Neutrophil (primary cell): Measurements from ENCODE around the gene HLA-DRB1.
"Not testable (repeated sequence)": the region's sequence is repeated elsewhere in the genome, so short reads cannot be mapped to it uniquely, and the experiment has no call there.

Experiments used
- H3K27ac ChIP-seq: fragments of 200-600 bp; sonication (generic); 2 replicates; pipeline ENCODE4 v1.5.1; 2016; ENCODE audit warnings: mild to moderate bottlenecking, moderate library complexity
- H3K27me3 ChIP-seq: fragments of 200-600 bp; sonication (generic); 2 replicates; pipeline ENCODE4 v1.6.0; 2016; ENCODE audit warnings: mild to moderate bottlenecking
- H3K36me3 ChIP-seq: fragments of 200-600 bp; sonication (generic); 2 replicates; pipeline ENCODE4 v1.5.1; 2017
- H3K4me1 ChIP-seq, 2 experiments: fragments of 200-600 bp in 1 of 2; sonication (generic) in 1 of 2; 1 replicate in 1 of 2; 2 replicates in 1 of 2; pipeline versions ENCODE4 v1.5.1 to v1.6.1; 2013 to 2016; ENCODE audit warnings: low read depth in 1 of 2, low read length in 1 of 2, mild to moderate bottlenecking in 1 of 2, moderate library complexity in 1 of 2; ENCODE audit not compliant: control insufficient read depth in 1 of 2, insufficient read depth in 1 of 2
- H3K4me3 ChIP-seq, 2 experiments: fragments of 200-600 bp in 1 of 2; sonication (generic) in 1 of 2; 1 replicate in 1 of 2; 2 replicates in 1 of 2; pipeline ENCODE4 v1.5.1; 2013 to 2016; ENCODE audit warnings: low read depth in 1 of 2, low read length in 1 of 2, mild to moderate bottlenecking in 1 of 2, moderate library complexity in 1 of 2
- H3K9me3 ChIP-seq: fragments of 200-600 bp; sonication (generic); 2 replicates; pipeline ENCODE4 v1.5.1; 2016
- CTCF ChIP-seq: fragments of 200-600 bp; sonication (generic); IDR thresholded peaks from 2 replicates; pipeline ENCODE4 v1.5.1; 2016; ENCODE audit warnings: antibody characterized with exemption

Gene HLA-DRB1

DNA sequence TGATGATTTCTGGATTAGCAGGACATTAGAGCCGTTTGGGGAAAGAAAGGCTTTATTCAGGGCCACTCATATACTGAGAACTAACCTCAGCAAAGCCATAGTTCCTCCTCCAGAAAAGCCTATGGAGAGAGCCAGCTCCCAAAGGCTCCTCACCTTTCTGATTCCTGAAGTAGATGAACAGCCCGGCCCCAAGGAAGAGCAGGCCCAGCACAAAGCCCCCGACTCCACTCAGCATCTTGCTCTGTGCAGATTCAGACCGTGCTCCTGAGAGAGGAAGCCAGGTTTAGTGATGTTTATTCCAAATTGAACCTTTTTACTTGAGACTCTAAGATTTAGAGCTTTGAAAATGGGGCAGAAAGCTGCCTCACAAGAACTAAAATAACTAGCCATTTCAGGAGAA lies 9.1 kb downstream of the HLA-DRB1 start:
- Histone ChIP-seq H3K9me3 (no peaks in the 10 kb centered on the region), H3K4me1 (no peaks in the 10 kb centered on the region), H3K27me3 (peaks cover 28% of the 10 kb centered on the region), H3K27ac (no peak overlapping the region), H3K4me3 (no peak overlapping the region), H3K36me3 (no peaks in the 10 kb centered on the region)
- TF ChIP-seq CTCF: no peak

- Histone ChIP-seq H3K9me3 (no peaks in the 10 kb centered on the region), H3K4me3 (no peak overlapping the region), H3K36me3 (no peaks in the 10 kb centered on the region), H3K27ac (no peak overlapping the region), H3K27me3 (peaks cover 12% of the 10 kb centered on the region), H3K4me1 (no peaks in the 10 kb centered on the region)
- TF ChIP-seq CTCF: no peak
Observed at GRCh38 chr6:32578962-32579361, 10.7 kb downstream of the HLA-DRB1 start.

GRCh38 chr6:32577493-32577892 lies 12.2 kb downstream of the HLA-DRB1 start:
- H3K27ac ChIP-seq, H3K36me3 ChIP-seq, H3K4me1 ChIP-seq, H3K4me3 ChIP-seq, H3K27me3 ChIP-seq, H3K9me3 ChIP-seq: not testable (repeated sequence)

- Histone ChIP-seq H3K27ac (no peak overlapping the region), H3K27me3 (no peaks in the 10 kb centered on the region), H3K36me3 (no peaks in the 10 kb centered on the region), H3K4me3 (no peak overlapping the region), H3K4me1 (no peaks in the 10 kb centered on the region), H3K9me3 (no peaks in the 10 kb centered on the region)
- no peak for TF ChIP-seq CTCF
Observed at GRCh38 chr6:32576250-32576649, 13.4 kb downstream of the HLA-DRB1 start.

- Histone ChIP-seq H3K4me3 (no peak overlapping the region), H3K27me3 (no peaks in the 10 kb centered on the region), H3K27ac (no peak overlapping the region), H3K9me3 (no peaks in the 10 kb centered on the region), H3K4me1 (no peaks in the 10 kb centered on the region), H3K36me3 (no peaks in the 10 kb centered on the region)
- no peak for TF ChIP-seq CTCF
Observed at GRCh38 chr6:32570363-32570905, 19.2 kb downstream of the HLA-DRB1 start.

GRCh38 chr6:32568561-32568960 lies 21.1 kb downstream of the HLA-DRB1 start:
- no peak for TF ChIP-seq CTCF
- no peak overlapping the region for H3K27ac ChIP-seq
- no peaks in the 10 kb centered on the region for H3K36me3 ChIP-seq
- H3K9me3 ChIP-seq: no peaks in the 10 kb centered on the region
- H3K4me1 ChIP-seq: no peaks in the 10 kb centered on the region
- no peak overlapping the region for H3K4me3 ChIP-seq
- H3K27me3 ChIP-seq: no peaks in the 10 kb centered on the region
